Inflammatory macrophage (primary cell): ENCODE measurements around the gene PNPLA1.

ENCODE experiments used
- DNase-seq, 2 donors: peaks; one replicate each; pipeline ENCODE4 v3.0.0-alpha.2; 2020 to 2022

PNPLA1 gene

DNA sequence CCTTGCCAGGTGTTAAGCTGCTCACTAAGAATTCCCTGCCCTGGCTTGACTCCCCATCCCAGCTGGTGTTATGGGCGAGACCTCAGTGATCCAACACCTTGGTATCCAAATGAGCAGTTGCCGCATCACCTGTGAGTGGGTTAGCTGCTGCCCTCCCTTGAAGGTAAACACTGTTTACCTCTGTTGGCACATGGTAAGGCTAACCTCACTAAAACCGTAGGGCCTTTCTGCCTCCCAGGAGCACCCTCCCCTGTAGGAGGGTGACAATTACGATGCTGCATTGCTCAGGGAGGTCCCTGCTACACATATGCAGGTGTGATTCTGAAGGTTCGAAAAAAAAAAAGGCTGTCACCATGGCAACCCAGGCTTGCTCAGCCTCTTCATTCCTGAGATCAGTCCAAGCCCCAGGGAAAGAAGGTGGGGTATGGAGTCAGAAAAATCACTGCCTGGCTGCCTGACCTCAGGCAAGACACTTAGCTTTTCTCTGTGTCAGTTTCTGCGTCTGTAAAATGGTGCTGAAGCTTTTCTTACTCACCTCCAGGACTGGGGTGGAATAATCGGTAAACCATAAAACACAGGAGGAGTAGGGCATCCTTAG is 19.5 kb downstream of the PNPLA1 start:
- DNase-seq: no peak

DNA sequence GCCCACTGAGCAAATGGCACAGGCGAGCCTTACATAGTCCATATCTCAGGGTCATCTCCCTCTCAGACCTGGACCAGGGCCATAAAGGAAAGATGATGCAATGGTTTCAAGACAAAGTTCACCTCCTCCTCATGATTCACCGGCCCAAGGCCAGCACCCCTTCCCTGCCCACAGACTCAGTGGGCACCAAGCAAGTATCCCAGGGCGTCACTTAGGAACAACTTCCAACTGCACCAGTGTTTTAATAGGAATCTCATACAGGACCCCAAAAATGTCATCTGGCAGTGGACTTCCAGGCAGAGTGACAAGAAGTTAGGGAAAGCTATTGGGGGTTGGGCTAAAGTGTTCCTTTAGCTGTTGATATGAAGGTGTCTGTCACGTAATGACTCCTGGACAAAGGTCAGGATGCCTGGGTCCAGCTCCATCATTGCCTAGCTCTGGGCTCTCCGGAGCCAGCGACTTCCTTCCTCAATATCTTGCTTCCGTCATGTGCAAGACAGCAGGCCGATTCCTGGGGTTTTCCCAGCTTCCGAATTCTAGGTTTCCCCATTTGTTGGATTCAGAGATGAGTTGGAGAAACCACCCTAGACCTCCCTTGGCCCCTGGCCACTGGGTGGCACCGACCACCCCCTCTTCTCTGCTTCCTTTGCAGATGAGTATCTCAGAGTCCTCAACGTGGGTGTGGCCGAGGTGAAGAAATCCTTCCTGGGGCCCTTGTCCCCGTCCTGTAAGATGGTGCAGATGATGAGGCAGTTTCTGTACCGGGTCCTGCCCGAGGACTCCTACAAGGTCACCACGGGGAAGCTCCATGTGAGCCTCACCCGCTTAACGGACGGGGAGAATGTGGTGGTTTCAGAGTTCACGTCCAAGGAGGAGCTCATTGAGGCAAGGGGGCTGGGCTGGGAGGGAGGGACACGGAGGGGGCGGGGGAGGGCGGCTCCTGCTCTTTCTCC is 21.1 kb downstream of the PNPLA1 start:
- DNase-seq: peak; percentile 84 to 87

DNA sequence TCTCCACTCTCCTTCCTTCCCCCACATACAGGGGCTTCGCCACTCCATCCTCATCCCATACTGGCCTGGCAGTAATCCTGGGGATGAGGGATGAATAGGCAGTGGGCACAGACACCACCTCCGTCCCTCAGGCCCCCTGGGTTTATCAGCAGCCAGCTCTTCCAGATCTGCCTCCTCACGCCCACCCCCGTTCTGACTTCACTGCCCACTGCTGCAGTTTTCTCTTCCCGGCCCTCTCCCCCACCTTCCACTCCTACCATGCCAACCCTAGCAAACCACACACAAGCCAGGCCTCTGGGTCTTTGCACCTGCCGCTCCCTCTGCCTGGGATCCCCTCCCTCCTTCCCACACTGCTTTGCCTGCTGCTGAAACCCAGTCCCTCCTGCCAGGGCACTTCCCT is 22.3 kb downstream of the PNPLA1 start:
- no peak for DNase-seq

DNA sequence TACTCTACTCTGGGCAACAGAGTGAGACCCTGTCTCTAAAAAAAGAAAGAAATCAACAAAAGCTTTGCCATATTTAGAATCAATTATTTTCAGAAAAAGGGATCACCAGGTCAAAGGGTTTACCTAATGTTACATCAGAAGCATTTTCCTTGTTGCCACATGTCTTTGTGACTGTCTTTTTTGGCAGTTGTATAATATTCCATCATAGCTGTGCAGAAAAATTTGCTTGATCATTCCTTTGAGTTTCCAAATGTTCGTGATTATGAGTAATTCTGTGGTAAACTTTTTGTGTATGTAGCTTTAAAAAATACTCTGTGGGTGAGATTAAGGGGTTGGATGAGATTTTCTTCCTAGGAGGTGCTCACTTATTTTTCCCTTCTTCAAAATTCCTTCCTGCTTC is 26.4 kb downstream of the PNPLA1 start:
- peak; percentile 18 to 66 for DNase-seq

DNA sequence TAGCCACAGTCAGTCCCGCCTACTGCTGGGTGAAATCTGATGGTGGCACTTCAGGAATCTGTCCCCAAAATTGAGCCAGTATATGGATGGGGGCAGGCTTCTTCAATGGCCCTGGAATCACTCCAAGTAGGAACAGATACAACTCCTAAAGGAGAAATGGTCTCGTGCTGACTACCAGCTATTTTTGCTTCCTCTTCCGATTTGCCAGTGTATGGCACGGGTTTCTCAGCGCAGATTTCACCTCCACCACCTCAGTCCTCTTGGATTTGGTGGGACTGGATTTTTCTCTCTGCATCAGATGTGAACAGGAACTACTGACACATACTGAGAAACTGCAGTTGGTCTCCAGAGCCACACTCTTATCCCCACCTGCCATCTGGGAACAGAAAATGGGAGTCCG is 27.2 kb downstream of the PNPLA1 start:
- DNase-seq: peak; percentile 28 to 29

DNA sequence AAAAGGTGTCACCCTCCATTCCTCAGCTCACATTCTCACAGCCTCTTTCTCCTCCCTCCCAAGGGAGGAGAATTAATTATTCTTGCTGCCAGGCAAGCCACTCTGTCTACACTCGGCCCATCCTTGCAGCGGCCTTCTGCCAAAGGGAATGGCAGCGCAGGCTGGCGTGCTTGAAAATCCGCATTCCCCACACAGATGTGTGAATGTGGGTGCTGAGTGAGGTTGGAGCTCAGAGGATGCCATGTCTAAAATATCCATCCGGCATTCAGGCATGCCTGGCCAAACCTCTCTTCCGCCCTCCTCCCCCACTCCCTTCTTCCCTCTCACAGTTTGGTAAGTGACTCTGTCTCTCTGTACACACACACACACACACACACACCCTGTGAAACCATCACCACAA is 27.7 kb downstream of the PNPLA1 start:
- no peak for DNase-seq

DNA sequence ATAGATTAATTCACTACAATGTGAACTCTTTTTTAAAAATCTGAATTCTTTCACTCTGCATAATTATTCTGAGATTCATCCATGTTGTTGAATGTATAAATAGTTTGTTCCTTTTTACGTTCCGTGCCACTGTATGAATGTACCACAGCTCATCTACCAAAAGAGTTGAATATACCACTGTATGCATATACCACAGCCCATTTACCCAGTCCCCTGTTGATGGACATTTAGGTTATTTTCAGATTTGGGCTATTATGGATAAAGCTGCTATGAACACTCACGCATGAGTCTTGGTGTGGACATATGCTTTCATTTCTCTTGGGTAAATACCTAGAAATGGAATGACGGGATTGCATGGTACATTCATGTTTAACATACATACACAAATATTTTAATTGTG is 28.2 kb downstream of the PNPLA1 start:
- DNase-seq: no peak

DNA sequence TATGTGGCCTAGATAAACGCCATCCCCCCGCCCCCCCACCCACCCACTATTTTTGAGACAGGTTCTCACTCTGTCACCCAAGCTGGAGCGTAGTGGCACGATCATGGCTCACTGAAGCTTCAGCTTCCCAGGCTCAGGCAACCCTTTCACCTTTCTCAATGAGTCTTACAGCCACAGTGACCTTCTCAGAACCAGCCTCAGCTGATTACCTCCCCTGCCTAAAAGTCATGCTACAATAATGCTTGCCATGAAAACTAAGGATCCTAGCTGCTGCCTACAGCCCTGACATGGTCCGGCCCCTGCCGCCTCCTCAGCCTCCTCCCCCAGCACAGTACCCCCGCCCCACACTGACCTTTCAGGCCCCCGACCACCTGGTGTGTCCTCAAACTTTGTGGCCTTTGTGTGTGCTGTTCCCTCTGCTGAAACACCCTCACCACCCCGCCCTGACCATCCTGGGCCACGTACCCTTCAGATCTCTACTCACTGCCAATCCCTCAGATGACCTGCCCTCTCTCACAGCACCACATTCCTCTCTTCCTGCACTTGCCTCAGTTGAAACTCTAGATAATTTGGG is 31.3 kb downstream of the PNPLA1 start:
- no peak for DNase-seq

DNA sequence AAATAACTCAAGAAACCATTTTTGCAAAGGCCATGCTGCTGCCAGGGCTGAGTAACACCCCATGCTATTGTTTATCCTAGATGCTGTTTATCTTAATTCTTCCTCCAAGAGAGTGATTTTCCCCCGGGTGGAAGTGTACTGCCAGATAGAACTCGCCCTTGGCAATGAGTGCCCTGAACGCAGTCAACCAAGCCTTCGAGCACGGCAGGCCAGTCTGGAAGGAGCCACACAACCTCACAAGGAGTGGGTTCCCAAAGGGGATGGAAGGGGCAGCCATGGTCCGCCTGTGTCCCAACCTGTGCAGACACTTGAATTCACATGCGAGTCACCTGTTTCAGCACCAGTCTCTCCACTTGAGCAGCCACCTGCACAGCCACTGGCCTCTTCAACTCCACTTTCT is 31.9 kb downstream of the PNPLA1 start:
- no peak for DNase-seq

DNA sequence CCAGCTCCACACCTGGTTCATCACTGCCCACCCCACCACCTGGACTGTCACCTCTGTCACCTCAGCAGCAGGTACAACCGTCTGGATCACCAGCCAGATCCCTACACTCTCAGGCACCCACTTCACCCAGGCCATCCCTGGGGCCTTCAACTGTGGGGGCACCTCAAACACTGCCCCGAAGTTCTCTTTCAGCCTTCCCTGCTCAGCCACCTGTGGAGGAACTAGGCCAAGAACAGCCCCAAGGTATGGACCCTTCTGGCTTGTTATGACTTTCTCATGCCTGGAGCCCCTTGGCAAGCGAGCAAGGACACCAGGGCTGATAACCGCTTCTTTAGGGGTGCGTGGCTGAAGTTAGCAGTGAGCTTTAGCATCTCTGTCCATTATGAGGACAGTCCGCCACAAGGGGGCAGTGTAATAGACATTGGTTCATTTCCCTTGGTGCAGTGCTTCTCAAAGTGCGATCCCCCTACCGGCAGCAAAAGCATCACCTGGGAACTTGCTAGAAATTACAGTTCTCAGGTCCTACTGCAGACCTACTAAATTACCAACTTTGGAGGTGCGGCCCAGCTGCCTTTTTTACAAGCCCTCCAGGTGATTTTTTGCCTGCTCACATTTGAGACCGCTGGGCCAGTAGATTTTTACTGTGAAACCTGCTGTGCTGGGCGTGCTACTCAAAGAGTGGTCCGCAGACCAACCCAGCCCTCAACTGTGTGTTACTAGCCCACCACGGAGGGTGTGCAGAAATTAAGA is 32.5 kb downstream of the PNPLA1 start:
- DNase-seq: peak; percentile 89 to 91

DNA sequence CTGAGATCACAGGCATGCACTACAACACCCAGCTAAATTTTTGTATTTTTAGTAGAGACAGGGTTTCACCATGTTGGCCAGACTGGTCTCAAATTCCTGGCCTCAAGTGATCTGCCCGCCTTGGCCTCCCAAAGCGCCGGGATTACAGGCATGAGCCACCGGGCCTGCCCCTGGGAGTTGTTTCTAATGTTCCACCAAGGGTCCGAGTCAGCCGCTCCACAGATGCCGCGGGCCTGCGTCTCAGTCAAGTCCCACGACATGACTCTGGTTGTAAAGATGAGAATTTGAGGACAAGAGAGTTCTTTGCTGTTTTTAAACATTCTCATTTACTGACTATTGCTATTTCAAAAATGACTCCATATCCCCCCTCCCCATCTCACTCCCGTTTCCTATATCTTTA is 36.0 kb downstream of the PNPLA1 start:
- DNase-seq: no peak

DNA sequence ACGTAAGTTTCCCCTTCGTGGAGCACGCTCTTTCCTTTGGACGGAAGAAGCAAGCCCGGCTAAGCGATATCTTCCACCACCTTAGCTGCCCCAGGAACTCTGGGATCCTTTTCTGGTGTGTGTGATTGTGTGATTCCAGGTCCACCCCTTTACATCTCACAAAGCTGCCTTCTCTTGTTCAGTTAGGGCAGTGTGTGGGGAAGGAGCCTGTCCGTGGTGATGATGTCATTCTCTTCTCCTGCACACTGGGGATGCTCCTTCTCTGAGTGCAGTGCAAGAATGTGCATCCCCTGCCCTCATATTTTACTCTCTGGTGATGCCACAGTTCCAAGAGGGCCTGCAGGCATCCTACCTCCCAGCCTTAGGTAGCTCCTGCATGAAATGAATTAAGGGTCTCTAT is 36.5 kb downstream of the PNPLA1 start:
- no peak for DNase-seq

DNA sequence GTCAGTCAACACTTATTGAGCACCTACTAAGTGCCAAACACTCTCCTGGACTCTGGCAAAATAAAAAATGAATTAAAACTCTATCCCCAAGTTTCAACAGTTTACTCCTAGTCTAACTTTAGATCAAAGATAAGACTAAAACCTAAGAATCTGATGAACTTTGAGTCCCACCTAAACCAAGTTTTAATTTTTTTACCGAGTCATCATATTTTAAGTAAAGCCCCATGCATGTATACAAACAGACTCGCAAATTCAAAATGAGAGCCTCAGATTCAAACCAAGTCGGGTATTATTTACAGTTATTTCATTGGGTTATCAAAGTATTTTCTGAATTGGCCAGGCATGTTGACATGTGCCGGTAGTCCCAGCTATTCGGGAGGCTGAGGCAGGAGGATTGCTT is 38.7 kb downstream of the PNPLA1 start:
- no peak for DNase-seq

DNA sequence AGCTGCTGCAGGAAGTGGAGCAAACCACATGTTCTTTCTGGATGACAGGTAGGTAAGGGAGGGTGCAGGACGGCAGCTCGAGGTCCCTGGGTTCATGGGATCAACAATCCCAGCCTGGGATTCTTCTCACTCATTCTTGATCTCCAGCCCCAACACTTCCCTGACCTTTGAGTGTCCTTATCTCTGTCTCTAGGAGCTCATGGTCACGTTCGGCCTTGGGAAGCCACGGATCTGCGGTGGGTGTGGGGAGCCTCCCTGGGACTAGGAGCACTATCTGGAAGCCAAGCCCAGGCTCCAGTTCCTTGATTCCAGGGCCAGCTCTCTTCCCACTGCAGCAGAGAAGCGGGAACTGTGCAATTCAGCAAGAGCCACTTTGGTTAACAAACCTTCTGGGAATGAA is 39.3 kb downstream of the PNPLA1 start:
- DNase-seq: no peak

DNA sequence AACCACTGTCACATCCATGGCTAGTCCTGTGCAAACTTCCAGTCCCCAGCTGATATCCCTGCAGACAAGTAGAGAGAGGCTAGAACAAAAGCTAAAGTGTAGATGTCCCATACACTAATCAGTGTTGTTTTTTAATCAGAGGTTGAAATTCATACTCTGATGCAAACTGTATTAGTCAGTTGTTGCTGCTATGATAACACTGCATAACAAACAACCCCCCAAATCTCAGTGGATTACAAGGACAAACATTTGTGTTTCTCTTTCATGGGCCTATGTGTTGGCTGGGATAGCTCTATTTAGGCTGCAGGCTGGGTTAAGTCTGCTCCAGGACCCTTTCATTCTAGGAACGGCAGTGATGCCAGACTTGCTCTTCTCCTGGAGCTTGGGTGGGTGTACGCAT is 40.0 kb downstream of the PNPLA1 start:
- DNase-seq: no peak

DNA sequence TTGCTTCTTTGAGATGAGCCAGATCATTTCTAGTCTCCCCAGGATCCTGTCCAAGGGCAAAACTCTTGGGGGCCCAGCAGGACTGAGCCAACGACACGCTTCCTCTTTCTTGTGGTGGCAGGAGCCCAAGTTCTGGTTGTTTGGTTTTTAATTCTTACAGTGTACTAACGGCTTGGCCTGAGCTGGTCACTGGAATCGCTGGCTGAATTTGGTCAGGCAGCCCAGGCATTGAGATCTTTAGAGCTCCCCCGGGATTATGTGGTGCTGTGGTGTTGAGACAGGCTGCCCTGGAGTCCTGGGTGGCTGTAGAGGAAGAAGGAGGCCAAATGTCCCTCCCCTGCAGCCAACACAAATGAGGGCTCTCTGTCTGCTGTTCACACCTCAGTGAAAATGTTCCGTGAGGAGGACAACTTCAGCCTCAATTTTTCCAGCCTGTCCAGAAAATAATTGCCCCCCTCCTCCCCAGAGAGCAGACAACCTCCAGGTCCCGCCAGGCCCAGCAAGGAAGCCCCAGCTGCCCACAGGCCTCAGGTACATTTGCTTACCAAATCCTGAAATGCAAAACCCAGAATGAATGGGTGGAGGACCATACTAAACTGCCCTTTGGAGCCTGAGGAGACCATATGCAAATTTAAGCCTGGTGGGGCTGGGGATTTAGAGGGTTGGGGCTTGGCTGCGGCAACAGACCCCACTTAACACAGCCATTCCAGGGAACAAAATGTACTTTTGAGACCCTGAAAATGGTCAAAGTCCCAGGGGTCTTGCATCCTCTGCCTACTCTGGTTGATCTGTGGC is 43.2 kb downstream of the PNPLA1 start:
- DNase-seq: peak; percentile 30 to 38

DNA sequence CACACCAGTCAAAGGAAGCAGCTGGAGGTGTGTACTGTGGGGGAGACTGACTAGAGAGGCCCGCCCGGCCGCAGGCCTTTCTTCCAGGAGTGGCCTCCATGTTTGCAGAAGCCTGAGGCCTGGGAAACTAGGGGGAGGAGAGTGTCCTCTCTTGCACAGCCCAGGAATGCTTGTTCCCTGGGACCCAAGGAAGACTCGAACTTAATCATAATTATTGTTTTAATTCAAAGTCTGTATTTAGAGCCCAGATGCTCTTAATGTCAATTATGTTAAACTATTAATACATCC is 43.7 kb downstream of the PNPLA1 start:
- DNase-seq: no peak

DNA sequence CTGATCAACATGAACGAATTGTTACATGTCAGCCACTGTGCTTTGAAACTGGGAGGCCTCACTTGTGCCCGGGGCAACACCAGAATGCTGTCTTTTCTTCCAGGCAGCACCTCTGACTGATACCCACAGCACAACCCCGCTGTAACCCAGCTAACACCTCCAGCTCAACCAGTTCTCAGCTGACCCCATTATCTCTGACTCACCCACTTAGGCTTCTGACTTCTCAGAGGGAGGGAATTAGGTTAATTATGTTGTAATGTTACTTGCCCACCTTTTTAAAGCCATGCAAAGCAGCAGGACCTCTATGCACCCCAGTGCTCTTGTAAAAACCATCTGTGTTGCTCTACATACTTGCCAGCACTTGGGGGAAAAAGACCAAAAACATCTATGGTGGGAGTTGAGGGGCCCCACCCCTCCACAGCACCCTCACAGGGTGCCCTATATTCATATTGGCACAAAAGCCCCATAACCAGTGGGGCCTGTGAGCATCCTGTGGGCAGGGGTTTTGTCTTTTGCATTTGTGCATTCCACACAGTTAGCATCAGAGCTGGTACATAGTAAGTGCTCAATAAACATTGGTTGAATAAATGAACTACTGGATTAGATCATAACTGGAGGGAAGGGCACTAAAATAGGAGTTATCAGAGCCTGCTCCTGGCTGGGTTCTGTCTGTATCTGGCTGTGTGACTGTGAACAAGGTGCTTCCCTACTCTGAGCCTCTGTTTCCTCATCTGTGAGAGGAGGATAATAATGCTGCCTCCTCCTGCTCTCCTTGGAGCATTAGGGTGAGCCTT is 44.6 kb downstream of the PNPLA1 start:
- DNase-seq: peak in 1 of 2 donors; percentile 17

DNA sequence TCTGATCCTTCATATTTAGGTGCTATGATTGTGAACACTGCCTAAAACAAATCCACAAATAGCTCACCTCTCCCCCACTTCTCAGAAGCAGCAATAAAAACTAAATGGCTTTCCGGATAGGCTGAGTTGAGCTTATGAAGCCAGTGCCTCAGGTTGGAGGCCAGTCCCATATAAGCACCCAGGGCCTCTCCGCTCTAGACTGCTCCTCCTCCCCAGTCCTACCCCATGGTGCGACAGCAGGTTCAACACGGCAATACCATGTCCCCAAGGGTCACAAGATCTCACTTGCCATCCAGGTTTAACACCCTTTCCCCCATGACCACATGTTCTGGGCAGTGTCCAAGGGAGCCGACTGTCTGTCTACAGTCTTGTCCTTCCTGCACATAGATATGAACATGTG is 46.1 kb downstream of the PNPLA1 start:
- no peak for DNase-seq

DNA sequence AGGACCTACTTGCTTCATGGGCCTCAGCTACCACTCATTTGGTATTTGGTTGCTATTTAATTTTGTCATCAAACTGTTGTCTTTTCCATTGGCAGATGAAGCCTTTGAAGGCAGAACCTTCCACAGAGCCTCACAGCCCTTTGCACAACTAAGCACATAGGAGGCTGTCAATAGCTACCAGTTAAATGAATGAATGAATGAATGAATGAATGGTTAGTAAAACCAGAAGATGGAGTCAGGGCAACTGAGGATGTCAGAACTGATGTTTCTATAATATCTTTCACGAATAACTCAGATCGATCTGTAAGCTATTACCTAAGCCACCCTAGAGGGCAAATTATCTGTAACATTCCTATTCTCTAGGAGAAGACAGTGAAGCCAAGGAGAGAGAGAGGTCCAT is 47.8 kb downstream of the PNPLA1 start:
- DNase-seq: no peak

DNA sequence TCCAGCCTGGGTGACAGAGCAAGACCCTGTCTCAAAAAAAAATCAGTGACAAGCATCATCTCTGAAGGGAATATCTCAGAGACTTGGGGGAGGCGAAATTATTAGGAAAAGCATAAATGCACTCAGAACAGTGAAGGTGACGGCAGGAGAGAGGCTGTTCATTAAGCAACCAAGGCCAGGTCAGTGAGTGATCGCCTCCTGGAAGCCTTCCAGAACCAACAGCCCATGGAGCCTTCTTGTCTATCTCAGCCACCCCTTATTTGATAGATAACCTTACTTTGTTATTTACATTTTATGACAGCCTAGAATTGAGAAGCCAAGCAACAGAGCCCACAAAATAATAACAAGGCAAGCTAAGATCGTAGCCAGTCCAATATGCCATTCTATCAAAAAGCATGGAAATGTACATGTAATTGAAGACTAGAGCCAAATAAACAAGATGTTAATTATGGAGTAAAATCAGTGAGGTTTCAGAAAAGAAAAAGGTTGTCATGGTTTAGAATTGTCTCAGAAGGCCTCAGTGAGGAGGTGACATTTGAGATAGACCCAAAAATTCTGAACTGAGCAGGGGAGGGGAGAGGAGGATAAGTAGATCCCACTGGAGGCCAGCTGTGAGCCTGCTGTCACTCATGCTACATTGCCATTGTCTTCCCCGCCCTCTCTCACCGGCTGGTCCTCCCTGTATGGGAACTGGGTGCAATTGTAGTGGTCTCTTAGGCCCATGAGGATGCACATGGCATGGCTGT is 49.0 kb downstream of the PNPLA1 start:
- no peak for DNase-seq
